Esophagus (tissue), 2 donors: ENCODE data around the gene PGAP3. TPM values are rescaled to one million over a fixed set of nuclear protein-coding genes. Genes with fewer than 3 reads are reported as not detected.

ENCODE experiments used
- H3K27ac ChIP-seq, 2 donors: one replicate each; pipeline ENCODE4 v1.5.1; 2013; ENCODE audit warnings: low read depth in 2 of 2, mild to moderate bottlenecking in 2 of 2, inconsistent platforms in 1 of 2, low read length in 1 of 2, moderate library complexity in 1 of 2
- H3K27me3 ChIP-seq, 2 donors: one replicate each; pipeline ENCODE4 v1.6.1; 2013; ENCODE audit warnings: low read length in 2 of 2, control low read depth in 1 of 2, mild to moderate bottlenecking in 1 of 2; ENCODE audit not compliant: insufficient read depth in 2 of 2, control insufficient read depth in 1 of 2
- H3K36me3 ChIP-seq, 2 donors: one replicate each; pipeline ENCODE4 v1.6.1; 2013; ENCODE audit warnings: low read length in 1 of 2; ENCODE audit not compliant: control insufficient read depth in 2 of 2, insufficient read depth in 2 of 2
- H3K4me1 ChIP-seq, 2 donors: one replicate each; pipeline ENCODE4 v1.6.1; 2013; ENCODE audit warnings: low read length in 1 of 2; ENCODE audit not compliant: control insufficient read depth in 2 of 2, insufficient read depth in 2 of 2
- H3K4me3 ChIP-seq, 2 donors: one replicate each; pipeline ENCODE4 v1.5.1; 2013; ENCODE audit warnings: low read length in 2 of 2, mild to moderate bottlenecking in 2 of 2, low read depth in 1 of 2, moderate library complexity in 1 of 2
- H3K9me3 ChIP-seq, 2 donors: one replicate each; pipeline ENCODE4 v1.6.1; 2013; ENCODE audit warnings: mild to moderate bottlenecking in 2 of 2, low read depth in 1 of 2, low read length in 1 of 2, moderate library complexity in 1 of 2; ENCODE audit not compliant: control insufficient read depth in 2 of 2, insufficient read depth in 1 of 2
- WGBS, 2 donors: extraction: QIAGEN DNeasy Blood & Tissue Kit; methylation state at CpG; one replicate each; pipeline ENCODE4 v1.1.7; 2013; 5-methylcytosine and 5-hydroxymethylcytosine counted together
- polyA plus RNA-seq, 2 donors: library from polyadenylated mRNA; stranded (reverse); fragments of 200-250 nt; gene quantifications; one replicate each; pipeline ENCODE4 v1.2.3, GENCODE V29; 2013
- donor health status: healthy with polysubstance abuse.
- donor health status: Bipolar disorder and iron deficiency.

Gene PGAP3
- polyA plus RNA-seq, 2 donors = 28.8 to 40.0 TPM

GRCh38 chr17:39660397-39661385 is 27.2 kb downstream of the PGAP3 start:
- Histone ChIP-seq H3K4me3 (no peak overlapping the region), H3K4me1 (peaks cover 7 to 29% of the 10 kb centered on the region in 2 donors), H3K9me3 (no peaks in the 10 kb centered on the region), H3K27me3 (no peaks in the 10 kb centered on the region), H3K27ac (peak overlapping the region; percentile 21 to 42), H3K36me3 (peaks cover 3 to 44% of the 10 kb centered on the region in 2 donors)
- WGBS, 2 donors = 83 to 88% methylated on average over 35 of the region's 35 CpGs

GRCh38 chr17:39660011-39660360 is 27.9 kb downstream of the PGAP3 start:
- H3K4me3 ChIP-seq = no peak overlapping the region
- no peaks in the 10 kb centered on the region for H3K27me3 ChIP-seq
- 75 to 90% methylated on average over 5 of the region's 5 CpGs for WGBS, 2 donors
- no peaks in the 10 kb centered on the region for H3K9me3 ChIP-seq
- H3K27ac ChIP-seq = peak overlapping the region in 1 of 2 donors; percentile 28
- peaks cover 3 to 44% of the 10 kb centered on the region in 2 donors for H3K36me3 ChIP-seq
- H3K4me1 ChIP-seq = peaks cover 7 to 29% of the 10 kb centered on the region in 2 donors

GRCh38 chr17:39659279-39660010 is 28.4 kb downstream of the PGAP3 start:
- H3K4me1 ChIP-seq = peaks cover 7 to 26% of the 10 kb centered on the region in 2 donors
- H3K36me3 ChIP-seq = peaks cover 3 to 44% of the 10 kb centered on the region in 2 donors
- no peaks in the 10 kb centered on the region for H3K9me3 ChIP-seq
- WGBS, 2 donors = 56 to 65% methylated on average over 15 of the region's 15 CpGs
- H3K27ac ChIP-seq = peak overlapping the region; percentile 28 to 41
- no peaks in the 10 kb centered on the region for H3K27me3 ChIP-seq
- H3K4me3 ChIP-seq = no peak overlapping the region

- Histone ChIP-seq H3K4me1 (peaks cover 6 to 21% of the 10 kb centered on the region in 2 donors), H3K36me3 (peaks cover 3 to 42% of the 10 kb centered on the region in 2 donors), H3K27ac (peak overlapping the region in 1 of 2 donors; percentile 41), H3K4me3 (no peak overlapping the region), H3K9me3 (no peaks in the 10 kb centered on the region), H3K27me3 (no peaks in the 10 kb centered on the region)
- WGBS, 2 donors = 88 to 93% methylated on average over 3 of the region's 3 CpGs
Observed at GRCh38 chr17:39658760-39659159, 29.1 kb downstream of the PGAP3 start.

- Histone ChIP-seq H3K4me1 (peaks cover 3 to 20% of the 10 kb centered on the region in 2 donors), H3K4me3 (no peak overlapping the region), H3K9me3 (no peaks in the 10 kb centered on the region), H3K36me3 (peaks cover 3 to 42% of the 10 kb centered on the region in 2 donors), H3K27ac (no peak overlapping the region), H3K27me3 (no peaks in the 10 kb centered on the region)
- WGBS, 2 donors = 95 to 96% methylated on average over 11 of the region's 11 CpGs
Observed at GRCh38 chr17:39658346-39658745, 29.5 kb downstream of the PGAP3 start.

GRCh38 chr17:39655105-39655504 is 32.8 kb downstream of the PGAP3 start:
- no peak overlapping the region for H3K4me3 ChIP-seq
- WGBS, 2 donors = 85% methylated on average over 2 of the region's 2 CpGs
- H3K4me1 ChIP-seq = peaks cover 3 to 6% of the 10 kb centered on the region in 2 donors
- H3K27me3 ChIP-seq = no peaks in the 10 kb centered on the region
- peaks cover 1 to 26% of the 10 kb centered on the region in 2 donors for H3K36me3 ChIP-seq
- no peaks in the 10 kb centered on the region for H3K9me3 ChIP-seq
- no peak overlapping the region for H3K27ac ChIP-seq

- peaks cover 0 to 16% of the 10 kb centered on the region in 2 donors for H3K36me3 ChIP-seq
- H3K27ac ChIP-seq = no peak overlapping the region
- 65 to 71% methylated on average over 14 of the region's 14 CpGs for WGBS, 2 donors
- no peak overlapping the region for H3K4me3 ChIP-seq
- no peaks in the 10 kb centered on the region for H3K9me3 ChIP-seq
- no peaks in the 10 kb centered on the region for H3K27me3 ChIP-seq
- H3K4me1 ChIP-seq = peaks cover 3 to 5% of the 10 kb centered on the region in 2 donors
Observed at GRCh38 chr17:39653662-39654331, 34.1 kb downstream of the PGAP3 start.

GRCh38 chr17:39653316-39653661 is 34.6 kb downstream of the PGAP3 start:
- Histone ChIP-seq H3K4me1 (peaks cover 3 to 5% of the 10 kb centered on the region in 2 donors), H3K4me3 (no peak overlapping the region), H3K9me3 (no peaks in the 10 kb centered on the region), H3K27ac (no peak overlapping the region), H3K36me3 (peaks cover 0 to 12% of the 10 kb centered on the region in 2 donors), H3K27me3 (no peaks in the 10 kb centered on the region)
- 80 to 81% methylated on average over 11 to 12 of the region's 12 CpGs for WGBS, 2 donors

GRCh38 chr17:39652587-39653315 is 35.1 kb downstream of the PGAP3 start:
- no peak overlapping the region for H3K4me3 ChIP-seq
- H3K27ac ChIP-seq = no peak overlapping the region
- H3K36me3 ChIP-seq = peaks cover 0 to 9% of the 10 kb centered on the region in 2 donors
- no peaks in the 10 kb centered on the region for H3K27me3 ChIP-seq
- 64 to 76% methylated on average over 7 of the region's 7 CpGs for WGBS, 2 donors
- H3K9me3 ChIP-seq = no peaks in the 10 kb centered on the region
- peaks cover 3 to 5% of the 10 kb centered on the region in 2 donors for H3K4me1 ChIP-seq
